ENCODE data around the gene SMTNL2. TPM values are rescaled to one million over a fixed set of nuclear protein-coding genes. Genes with fewer than 3 reads are reported as not detected.
A peak's percentile ranks its signal among the peaks of the same experiment; 100 is the strongest.
"Not testable (repeated sequence)": the region's sequence is repeated elsewhere in the genome, so short reads cannot be mapped to it uniquely, and the experiment has no call there.

The SMTNL2 gene
- total RNA-seq, 2 experiments from 2014 or later = not detected

GRCh38 chr17:4640569-4641188 lies 56.4 kb downstream of the SMTNL2 start:
- intact Hi-C loops (cut with DNase I, micrococcal nuclease) = loop anchor here in 1 of 2 experiments (5.0 kb wide), 1 partner anchor 147 kb away; the partner anchor contains the start of genes GLTPD2 and VMO1
- peak; percentile 72 for ATAC-seq
- POLR2A ChIA-PET = interaction anchor here (0.6 kb wide), 1 partner anchor 441 kb away, joined by 5 read pairs; no protein-coding TSS in a partner anchor
- H3K27ac Mint-ChIP-seq; H3K9me3 Mint-ChIP-seq (ENCODE audit: low read depth); H3K36me3 Mint-ChIP-seq (ENCODE audit: low read depth); H3K4me3 Mint-ChIP-seq; CTCF ChIA-PET: not testable (repeated sequence)
- DNase-seq = peak; percentile 69
- peaks cover 70% of the 10 kb centered on the region for H3K27me3 Mint-ChIP-seq
- H3K4me1 Mint-ChIP-seq = peaks cover 22% of the 10 kb centered on the region

- no peaks in the 10 kb centered on the region for H3K9me3 Mint-ChIP-seq (ENCODE audit: low read depth)
- ATAC-seq (no peak), DNase-seq (no peak)
- H3K27ac Mint-ChIP-seq = no peak within 1 kb of the TSS
- ChIA-PET CTCF (interaction anchor here (0.6 to 0.8 kb wide), 2 partner anchors 221 to 392 kb away, joined by 3 read pairs; no protein-coding TSS in a partner anchor), POLR2A (interaction anchor here (0.6 kb wide), 2 partner anchors 124 to 442 kb away, joined by 3 to 5 read pairs; no protein-coding TSS in a partner anchor)
- intact Hi-C loops (cut with DNase I, micrococcal nuclease) = loop anchor here in 1 of 2 experiments (5.0 kb wide), 1 partner anchor 146 kb away; the partner anchor contains the start of genes GLTPD2 and VMO1
- H3K27me3 Mint-ChIP-seq = peaks cover 61% of the 10 kb centered on the region
- H3K36me3 Mint-ChIP-seq (ENCODE audit: low read depth) = no peaks in the 10 kb centered on the region
- peaks cover 14% of the 10 kb centered on the region for H3K4me1 Mint-ChIP-seq
- H3K4me3 Mint-ChIP-seq = no peak within 1 kb of the TSS
These were observed 57.2 kb downstream of the SMTNL2 start, which contains the start of gene ALOX15 for GRCh38 chr17:4641297-4642195. Gene ALOX15, minus strand, starts transcription at chr17:4641678. Its CDS starts 27 bp downstream, at chr17:4641651.

- Mint-ChIP-seq H3K27ac (no peak overlapping the region), H3K4me1 (peaks cover 12% of the 10 kb centered on the region), H3K36me3 (ENCODE audit: low read depth) (no peaks in the 10 kb centered on the region), H3K4me3 (no peak overlapping the region), H3K27me3 (peaks cover 54% of the 10 kb centered on the region), H3K9me3 (ENCODE audit: low read depth) (no peaks in the 10 kb centered on the region)
- CTCF ChIA-PET = no interaction called here
- DNase-seq (no peak), ATAC-seq (no peak)
- intact Hi-C loops (cut with DNase I, micrococcal nuclease) = loop anchor here in 1 of 2 experiments (5.0 kb wide), 1 partner anchor 145 kb away; the partner anchor contains the start of genes GLTPD2 and VMO1
- POLR2A ChIA-PET = interaction anchor here (0.6 kb wide), 1 partner anchor 125 kb away, joined by 3 read pairs; no protein-coding TSS in a partner anchor
These were observed 58.0 kb downstream of the SMTNL2 start for GRCh38 chr17:4642286-4642685.

- no peak for DNase-seq
- Mint-ChIP-seq H3K27ac (no peak overlapping the region), H3K4me3 (no peak overlapping the region), H3K36me3 (ENCODE audit: low read depth) (no peaks in the 10 kb centered on the region), H3K9me3 (ENCODE audit: low read depth) (no peaks in the 10 kb centered on the region), H3K4me1 (peaks cover 12% of the 10 kb centered on the region), H3K27me3 (peaks cover 47% of the 10 kb centered on the region)
- POLR2A ChIA-PET = no interaction called here
- ATAC-seq = no peak
- intact Hi-C loops (cut with DNase I, micrococcal nuclease) = loop anchor here in 1 of 2 experiments (5.0 kb wide), 1 partner anchor 144 kb away; the partner anchor contains the start of genes GLTPD2 and VMO1
- CTCF ChIA-PET = interaction anchor here (1.0 kb wide), 1 partner anchor 28 kb away, joined by 3 read pairs; no protein-coding TSS in a partner anchor
These were observed 59.3 kb downstream of the SMTNL2 start for GRCh38 chr17:4643676-4644075.

- DNase-seq = no peak
- Mint-ChIP-seq H3K4me3 (no peak overlapping the region), H3K4me1 (peaks cover 5% of the 10 kb centered on the region), H3K27me3 (peaks cover 43% of the 10 kb centered on the region), H3K27ac (no peak overlapping the region), H3K9me3 (ENCODE audit: low read depth) (no peaks in the 10 kb centered on the region), H3K36me3 (ENCODE audit: low read depth) (no peaks in the 10 kb centered on the region)
- no peak for ATAC-seq
- intact Hi-C loops (cut with DNase I, micrococcal nuclease) = no loop called here
- ChIA-PET CTCF (interaction anchor here (0.7 to 1.8 kb wide), 3 partner anchors 21 to 219 kb away, joined by 3 to 4 read pairs (median 3); no protein-coding TSS in a partner anchor), POLR2A (no interaction called here)
These were observed 61.3 kb downstream of the SMTNL2 start for GRCh38 chr17:4645642-4646041.

- Mint-ChIP-seq H3K27ac (no peak overlapping the region), H3K36me3 (ENCODE audit: low read depth) (no peaks in the 10 kb centered on the region), H3K4me1 (no peaks in the 10 kb centered on the region), H3K4me3 (no peak overlapping the region), H3K27me3 (peaks cover 21% of the 10 kb centered on the region), H3K9me3 (ENCODE audit: low read depth) (no peaks in the 10 kb centered on the region)
- ATAC-seq = no peak
- intact Hi-C loops (cut with DNase I, micrococcal nuclease) = no loop called here
- ChIA-PET POLR2A (no interaction called here), CTCF (no interaction called here)
- DNase-seq = no peak
These were observed 64.4 kb downstream of the SMTNL2 start for GRCh38 chr17:4648741-4649140.

GRCh38 chr17:4652997-4653396 lies 68.7 kb downstream of the SMTNL2 start:
- Mint-ChIP-seq H3K36me3 (ENCODE audit: low read depth) (no peaks in the 10 kb centered on the region), H3K27me3 (peaks cover 15% of the 10 kb centered on the region), H3K4me1 (peaks cover 6% of the 10 kb centered on the region), H3K27ac (no peak overlapping the region), H3K4me3 (no peak overlapping the region), H3K9me3 (ENCODE audit: low read depth) (no peaks in the 10 kb centered on the region)
- POLR2A ChIA-PET = no interaction called here
- DNase-seq (no peak), ATAC-seq (no peak)
- CTCF ChIA-PET = no interaction called here
- intact Hi-C loops (cut with DNase I, micrococcal nuclease) = no loop called here

- CTCF ChIA-PET = interaction anchor here (0.7 kb wide), 1 partner anchor 89 kb away, joined by 3 read pairs; no protein-coding TSS in a partner anchor
- H3K36me3 Mint-ChIP-seq (ENCODE audit: low read depth); ATAC-seq; H3K9me3 Mint-ChIP-seq (ENCODE audit: low read depth); H3K27ac Mint-ChIP-seq; H3K4me3 Mint-ChIP-seq; intact Hi-C loops (cut with DNase I, micrococcal nuclease): not testable (repeated sequence)
- Mint-ChIP-seq H3K4me1 (peaks cover 12% of the 10 kb centered on the region), H3K27me3 (peaks cover 17% of the 10 kb centered on the region)
- peak; percentile 16 for DNase-seq
- POLR2A ChIA-PET = interaction anchor here (0.6 kb wide), 2 partner anchors 50 to 208 kb away, joined by 3 read pairs; no protein-coding TSS in a partner anchor
These were observed 71.6 kb downstream of the SMTNL2 start for GRCh38 chr17:4655933-4656332.

- Mint-ChIP-seq H3K27me3 (peaks cover 13% of the 10 kb centered on the region), H3K27ac (peak overlapping the region; percentile 37), H3K36me3 (ENCODE audit: low read depth) (no peaks in the 10 kb centered on the region), H3K4me3 (no peak overlapping the region), H3K9me3 (ENCODE audit: low read depth) (no peaks in the 10 kb centered on the region), H3K4me1 (peaks cover 12% of the 10 kb centered on the region)
- ATAC-seq = no peak
- DNase-seq = no peak
- ChIA-PET CTCF (no interaction called here), POLR2A (interaction anchor here (0.5 kb wide), 1 partner anchor 123 kb away, joined by 3 read pairs; no protein-coding TSS in a partner anchor)
- intact Hi-C loops (cut with DNase I, micrococcal nuclease) = loop anchor here in 1 of 2 experiments (1.0 kb wide), 2 partner anchors 84 to 94 kb away; no protein-coding TSS in a partner anchor
These were observed 73.3 kb downstream of the SMTNL2 start for GRCh38 chr17:4657678-4658077.
